ENCODE data around the gene PAK5.

The PAK5 gene

DNA sequence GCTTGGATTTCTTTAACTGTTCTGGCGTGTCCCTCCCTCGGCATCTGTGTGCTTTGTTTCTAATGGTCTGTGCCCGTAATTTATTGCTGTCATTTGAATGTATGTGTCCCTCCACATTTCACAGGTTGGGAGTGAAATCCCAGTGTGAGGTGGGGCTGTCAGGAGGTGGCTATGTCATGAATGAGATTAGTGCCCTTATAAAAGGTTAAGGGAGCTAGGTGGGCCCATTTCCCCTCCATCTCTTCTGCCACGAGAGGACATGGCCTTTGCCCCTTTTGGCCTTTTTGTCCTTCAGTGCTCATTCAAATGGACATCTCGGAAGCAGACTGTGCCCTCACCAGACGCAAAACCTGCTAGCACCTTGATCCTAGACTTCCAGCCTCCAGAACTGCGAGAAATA lies 228.2 kb downstream of the PAK5 start:
- Histone ChIP-seq H3K27me3 (replicated peaks; ENCODE audit: insufficient read depth, low read length) (no peaks in the 10 kb centered on the region), H3K9ac (ENCODE audit: low read length) (no peak overlapping the region), H3K79me2 (ENCODE audit: low read length) (no peaks in the 10 kb centered on the region), H3K36me3 (replicated peaks; ENCODE audit: insufficient read depth, low read length) (no peaks in the 10 kb centered on the region), H2AFZ (ENCODE audit: low read length) (no peak overlapping the region), H3F3A (ENCODE audit: insufficient read depth, low read length) (peaks cover 13% of the 10 kb centered on the region), H3K9me2 (replicated peaks; ENCODE audit: insufficient read depth, low read length) (no peaks in the 10 kb centered on the region), H4K20me1 (ENCODE audit: insufficient read depth, low read length) (no peaks in the 10 kb centered on the region), H3K9me3 (replicated peaks; ENCODE audit: insufficient read depth, low read length) (no peaks in the 10 kb centered on the region), H3K4me2 (ENCODE audit: low read depth, low read length) (no peak overlapping the region), H3K4me3 (ENCODE audit: low read length) (no peak overlapping the region), H3K4me1 (ENCODE audit: low read length) (peaks cover 23% of the 10 kb centered on the region), H3K27ac (ENCODE audit: low read length) (no peak overlapping the region)
- DNase-seq, result no peak
- no peak for TF ChIP-seq EZH2 (optimal IDR thresholded peaks at IDR 0.05; ENCODE audit: low read depth, low read length)
- TF ChIP-seq, protein P1, sequence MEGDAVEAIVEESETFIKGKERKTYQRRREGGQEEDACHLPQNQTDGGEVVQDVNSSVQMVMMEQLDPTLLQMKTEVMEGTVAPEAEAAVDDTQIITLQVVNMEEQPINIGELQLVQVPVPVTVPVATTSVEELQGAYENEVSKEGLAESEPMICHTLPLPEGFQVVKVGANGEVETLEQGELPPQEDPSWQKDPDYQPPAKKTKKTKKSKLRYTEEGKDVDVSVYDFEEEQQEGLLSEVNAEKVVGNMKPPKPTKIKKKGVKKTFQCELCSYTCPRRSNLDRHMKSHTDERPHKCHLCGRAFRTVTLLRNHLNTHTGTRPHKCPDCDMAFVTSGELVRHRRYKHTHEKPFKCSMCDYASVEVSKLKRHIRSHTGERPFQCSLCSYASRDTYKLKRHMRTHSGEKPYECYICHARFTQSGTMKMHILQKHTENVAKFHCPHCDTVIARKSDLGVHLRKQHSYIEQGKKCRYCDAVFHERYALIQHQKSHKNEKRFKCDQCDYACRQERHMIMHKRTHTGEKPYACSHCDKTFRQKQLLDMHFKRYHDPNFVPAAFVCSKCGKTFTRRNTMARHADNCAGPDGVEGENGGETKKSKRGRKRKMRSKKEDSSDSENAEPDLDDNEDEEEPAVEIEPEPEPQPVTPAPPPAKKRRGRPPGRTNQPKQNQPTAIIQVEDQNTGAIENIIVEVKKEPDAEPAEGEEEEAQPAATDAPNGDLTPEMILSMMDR (IDR thresholded peaks at IDR 0.05; ENCODE audit: low read length), result no peak
- no peak for TF ChIP-seq EZH2phosphoT487 (IDR thresholded peaks at IDR 0.05; ENCODE audit: low read length)

DNA sequence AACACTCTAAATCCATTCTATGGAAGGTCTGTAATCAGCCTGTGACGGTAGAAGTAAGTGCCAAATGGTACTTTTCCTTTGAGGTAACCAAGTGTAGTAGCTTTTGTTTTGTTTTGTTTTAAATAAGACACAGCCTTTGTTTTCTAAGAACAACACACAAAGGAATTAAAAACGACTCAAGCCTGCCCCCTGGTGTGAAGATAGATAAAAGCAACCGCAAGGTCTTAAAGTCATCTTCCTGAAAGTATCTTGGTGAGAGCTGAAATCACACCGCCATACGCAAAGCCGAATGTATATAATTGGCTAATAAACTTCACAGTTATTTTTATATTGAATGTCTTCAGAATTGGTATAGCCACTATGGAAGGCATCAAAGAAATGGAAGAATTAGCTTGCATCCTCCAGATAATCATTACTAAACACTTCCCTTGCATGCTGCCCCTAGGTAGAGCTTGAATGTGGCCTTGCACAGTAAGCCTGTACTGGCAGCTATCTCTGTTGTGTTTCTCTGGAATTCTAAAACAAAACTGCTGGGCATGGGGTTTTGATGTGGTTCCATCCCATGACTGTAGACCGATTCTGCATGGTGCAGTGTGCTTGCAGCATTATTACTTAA lies 228.9 kb downstream of the PAK5 start:
- Histone ChIP-seq H3K79me2 (ENCODE audit: low read length) (no peaks in the 10 kb centered on the region), H2AFZ (ENCODE audit: low read length) (peak overlapping the region; percentile 43), H3K36me3 (replicated peaks; ENCODE audit: insufficient read depth, low read length) (no peaks in the 10 kb centered on the region), H4K20me1 (ENCODE audit: insufficient read depth, low read length) (no peaks in the 10 kb centered on the region), H3K9me3 (replicated peaks; ENCODE audit: insufficient read depth, low read length) (no peaks in the 10 kb centered on the region), H3K9me2 (replicated peaks; ENCODE audit: insufficient read depth, low read length) (no peaks in the 10 kb centered on the region), H3K4me2 (ENCODE audit: low read depth, low read length) (peak overlapping the region; percentile 22; the same call in 1 of the 2 replicates), H3F3A (ENCODE audit: insufficient read depth, low read length) (peaks cover 6% of the 10 kb centered on the region), H3K4me3 (ENCODE audit: low read length) (no peak overlapping the region), H3K9ac (ENCODE audit: low read length) (no peak overlapping the region), H3K27me3 (replicated peaks; ENCODE audit: insufficient read depth, low read length) (no peaks in the 10 kb centered on the region), H3K27ac (ENCODE audit: low read length) (no peak overlapping the region), H3K4me1 (ENCODE audit: low read length) (peaks cover 16% of the 10 kb centered on the region)
- TF ChIP-seq EZH2 (optimal IDR thresholded peaks at IDR 0.05; ENCODE audit: low read depth, low read length), result no peak
- no peak for TF ChIP-seq EZH2phosphoT487 (IDR thresholded peaks at IDR 0.05; ENCODE audit: low read length)
- TF ChIP-seq, protein P1 (IDR thresholded peaks at IDR 0.05; ENCODE audit: low read length), result peak; percentile 72
- peak; percentile 84 for DNase-seq

DNA sequence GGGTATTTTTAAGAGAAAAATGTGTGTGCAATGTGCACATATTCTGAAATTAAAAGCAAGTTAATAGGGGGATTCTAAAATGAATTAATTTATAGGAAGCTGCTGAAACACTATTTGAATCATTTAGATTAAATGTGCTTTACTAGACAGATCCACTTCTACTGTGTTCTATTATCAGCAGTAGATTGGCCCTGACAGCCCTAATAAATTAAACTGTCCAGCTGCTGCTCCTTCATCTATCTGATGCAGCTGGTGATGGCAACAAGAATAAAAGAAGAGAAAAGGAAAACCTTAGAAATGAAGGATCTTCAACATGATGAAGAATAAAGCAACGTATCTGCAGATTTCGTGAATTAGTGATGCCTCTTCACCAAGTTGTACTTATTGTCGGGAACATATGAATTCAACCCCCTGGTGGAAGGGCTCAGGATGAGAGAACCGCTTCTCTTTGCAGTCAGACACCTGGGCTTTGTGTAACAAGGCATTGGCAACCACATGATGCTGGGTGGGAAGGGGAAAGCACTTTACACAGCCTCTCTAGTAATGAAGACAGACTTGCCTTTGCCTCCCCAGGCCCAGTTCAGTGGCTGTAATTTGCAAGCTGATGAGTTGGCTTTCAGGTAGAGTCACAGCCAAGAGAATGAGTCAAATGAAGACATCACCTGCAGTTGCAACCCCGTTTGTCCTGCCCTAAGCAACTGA lies 230.1 kb downstream of the PAK5 start:
- no peaks in the 10 kb centered on the region for H3K36me3 ChIP-seq (replicated peaks; ENCODE audit: insufficient read depth, low read length)
- H3K79me2 ChIP-seq (ENCODE audit: low read length), result no peaks in the 10 kb centered on the region
- no peak overlapping the region for H3K4me2 ChIP-seq (ENCODE audit: low read depth, low read length)
- H3K9me3 ChIP-seq (replicated peaks; ENCODE audit: insufficient read depth, low read length), result no peaks in the 10 kb centered on the region
- H2AFZ ChIP-seq (ENCODE audit: low read length), result no peak overlapping the region; the same call in 1 of the 2 replicates
- TF ChIP-seq, protein P1 (IDR thresholded peaks at IDR 0.05; ENCODE audit: low read length), result no peak
- TF ChIP-seq EZH2 (optimal IDR thresholded peaks at IDR 0.05; ENCODE audit: low read depth, low read length), result no peak
- no peak for TF ChIP-seq EZH2phosphoT487 (IDR thresholded peaks at IDR 0.05; ENCODE audit: low read length)
- H3K27ac ChIP-seq (ENCODE audit: low read length), result no peak overlapping the region
- H3K9ac ChIP-seq (ENCODE audit: low read length), result no peak overlapping the region
- no peaks in the 10 kb centered on the region for H3K9me2 ChIP-seq (replicated peaks; ENCODE audit: insufficient read depth, low read length)
- no peaks in the 10 kb centered on the region for H4K20me1 ChIP-seq (ENCODE audit: insufficient read depth, low read length)
- no peak for DNase-seq
- no peaks in the 10 kb centered on the region for H3F3A ChIP-seq (ENCODE audit: insufficient read depth, low read length)
- H3K4me1 ChIP-seq (ENCODE audit: low read length), result peaks cover 13% of the 10 kb centered on the region
- no peak overlapping the region for H3K4me3 ChIP-seq (ENCODE audit: low read length)
- no peaks in the 10 kb centered on the region for H3K27me3 ChIP-seq (replicated peaks; ENCODE audit: insufficient read depth, low read length)
